H1 (cell line): Measurements from ENCODE around the gene RNASE4. TPM values are rescaled to one million over a fixed set of nuclear protein-coding genes. Genes with fewer than 3 reads are reported as not detected.
A peak's percentile ranks its signal among the peaks of the same experiment; 100 is the strongest.

ENCODE experiments used
- CTCF ChIA-PET: fragments of 300-600 bp; sonication (Branson Sonifier 250); formaldehyde crosslinking; loops from one replicate; lab custom pipeline; 2021; ENCODE audit not compliant: partially characterized antibody; lab: Charles Lee
- POLR2A ChIA-PET: fragments of 300-600 bp; sonication (Branson Sonifier 250); formaldehyde crosslinking; loops from one replicate; lab custom pipeline; 2021; ENCODE audit warnings: inconsistent platforms; ENCODE audit not compliant: partially characterized antibody; lab: Charles Lee
- DNase-seq, 2 experiments: peaks; one replicate each; pipeline versions ENCODE4 v3.0.0 to v3.0.0-alpha.2; 2010 to 2022; ENCODE audit warnings: low spot score in 2 of 2, low read depth in 1 of 2, mixed read lengths in 1 of 2
- FAIRE-seq: peaks from 2 replicates; lab custom pipeline; 2011; peaks lifted over from hg19 to GRCh38; lab: Jason Lieb, UNC
- H2AFZ ChIP-seq: 2 replicates; pipeline ENCODE4 v1.8.1; 2012; ENCODE audit warnings: low read length, inconsistent platforms
- H2AK5ac ChIP-seq: 2 replicates; pipeline ENCODE4 v1.6.1; 2013; ENCODE audit warnings: low read depth, low read length
- H2BK120ac ChIP-seq: replicated peaks from 2 replicates; pipeline ENCODE3; 2013; ENCODE audit warnings: low read depth, low read length, inconsistent platforms
- H2BK12ac ChIP-seq: 2 replicates; pipeline ENCODE4 v1.6.1; 2013; ENCODE audit warnings: low read depth, low read length
- H2BK15ac ChIP-seq: 2 replicates; pipeline ENCODE4 v1.6.1; 2013; ENCODE audit warnings: low read length
- H2BK20ac ChIP-seq: 2 replicates; pipeline ENCODE4 v1.6.1; 2013; ENCODE audit warnings: low read length
- H2BK5ac ChIP-seq: 2 replicates; pipeline ENCODE4 v1.6.1; 2013; ENCODE audit warnings: low read depth, low read length
- H3K14ac ChIP-seq: 2 replicates; pipeline ENCODE4 v1.6.1; 2013; ENCODE audit warnings: inconsistent platforms; ENCODE audit not compliant: insufficient read length
- H3K18ac ChIP-seq: 2 replicates; pipeline ENCODE4 v1.6.1; 2013; ENCODE audit warnings: low read length; ENCODE audit errors: extremely low read depth
- H3K23ac ChIP-seq: 2 replicates; pipeline ENCODE4 v1.6.1; 2013; ENCODE audit warnings: inconsistent platforms; ENCODE audit not compliant: insufficient read length
- H3K23me2 ChIP-seq: 2 replicates; pipeline ENCODE4 v1.6.1; 2013; ENCODE audit warnings: low read depth, low read length
- H3K27ac ChIP-seq: 2 replicates; pipeline ENCODE4 v1.6.1; 2011; ENCODE audit warnings: low read depth, low read length, inconsistent platforms
- H3K27me3 ChIP-seq, 4 experiments: replicated peaks in 1 of 4; 1 replicate in 1 of 4; 2 replicates in 3 of 4; pipeline versions ENCODE4 v1.6.1 to v1.8.1; 2011 to 2013; ENCODE audit warnings: low read length in 3 of 4, mild to moderate bottlenecking in 3 of 4, inconsistent platforms in 2 of 4, mixed read lengths in 2 of 4, moderate library complexity in 1 of 4; ENCODE audit not compliant: control insufficient read depth in 3 of 4, insufficient read depth in 3 of 4; ENCODE audit errors: extremely low read depth in 1 of 4
- H3K36me3 ChIP-seq, 4 experiments: 2 replicates each; pipeline versions ENCODE4 v1.6.1 to v1.8.1; 2011 to 2013; ENCODE audit warnings: mild to moderate bottlenecking in 4 of 4, low read length in 3 of 4, moderate library complexity in 2 of 4, control low read depth in 1 of 4, inconsistent platforms in 1 of 4; ENCODE audit not compliant: insufficient read depth in 4 of 4, control insufficient read depth in 2 of 4
- H3K4ac ChIP-seq: replicated peaks from 2 replicates; pipeline ENCODE3; 2013; ENCODE audit warnings: low read length, low read depth, mixed read lengths, inconsistent platforms; ENCODE audit not compliant: insufficient read length
- H3K4me1 ChIP-seq, 4 experiments: replicated peaks in 1 of 4; 1 replicate in 1 of 4; 2 replicates in 3 of 4; pipeline versions ENCODE4 v1.6.1 to v1.8.1; 2011 to 2013; ENCODE audit warnings: low read length in 3 of 4, inconsistent platforms in 2 of 4, mixed read lengths in 1 of 4; ENCODE audit not compliant: insufficient read depth in 4 of 4, control insufficient read depth in 3 of 4
- H3K4me2 ChIP-seq, 2 experiments: 2 replicates each; pipeline versions ENCODE4 v1.6.1 to v1.8.1; 2011 to 2013; ENCODE audit warnings: low read depth in 2 of 2, low read length in 2 of 2, control low read depth in 1 of 2, inconsistent platforms in 1 of 2, mild to moderate bottlenecking in 1 of 2; ENCODE audit not compliant: insufficient read depth in 1 of 2
- H3K4me3 ChIP-seq, 4 experiments: fragments of 200-600, 300-600 bp in 1 of 4; sonication (generic), shearing (Covaris generic), sonication (Bioruptor Twin) in 1 of 4; 2 replicates each; pipeline versions ENCODE4 v1.5.1 to v1.8.1; 2011 to 2016; ENCODE audit warnings: low read length in 4 of 4, low read depth in 3 of 4, control low read depth in 2 of 4, inconsistent platforms in 2 of 4, mild to moderate bottlenecking in 2 of 4, mixed read lengths in 1 of 4, moderate library complexity in 1 of 4; ENCODE audit not compliant: insufficient read depth in 2 of 4; ENCODE audit errors: extremely low read depth in 1 of 4
- H3K56ac ChIP-seq: replicated peaks from 2 replicates; pipeline ENCODE3; 2013; ENCODE audit warnings: low read depth, mild to moderate bottlenecking, mixed read lengths, low read length, inconsistent platforms; ENCODE audit not compliant: insufficient read length
- H3K79me1 ChIP-seq: 2 replicates; pipeline ENCODE4 v1.6.1; 2013; ENCODE audit warnings: low read depth, low read length, control low read depth
- H3K79me2 ChIP-seq, 2 experiments: 2 replicates each; pipeline versions ENCODE4 v1.6.1 to v1.8.1; 2012 to 2013; ENCODE audit warnings: low read length in 2 of 2, mild to moderate bottlenecking in 2 of 2, inconsistent platforms in 1 of 2; ENCODE audit not compliant: insufficient read depth in 2 of 2, control insufficient read depth in 1 of 2
- H3K9ac ChIP-seq, 4 experiments: replicated peaks in 1 of 4; 1 replicate in 1 of 4; 2 replicates in 3 of 4; pipeline versions ENCODE4 v1.6.1 to v1.8.1; 2011 to 2013; ENCODE audit warnings: low read depth in 3 of 4, low read length in 3 of 4, control low read depth in 2 of 4, mild to moderate bottlenecking in 2 of 4, moderate library complexity in 2 of 4, inconsistent platforms in 1 of 4; ENCODE audit errors: extremely low read depth in 1 of 4
- H3K9me3 ChIP-seq, 2 experiments: 2 replicates each; pipeline versions ENCODE4 v1.6.1 to v1.8.1; 2012 to 2013; ENCODE audit warnings: mild to moderate bottlenecking in 2 of 2, moderate library complexity in 2 of 2, control low read depth in 1 of 2, inconsistent platforms in 1 of 2, low read depth in 1 of 2, low read length in 1 of 2, mixed read lengths in 1 of 2; ENCODE audit not compliant: insufficient read depth in 2 of 2
- H4K20me1 ChIP-seq, 2 experiments: replicated peaks in 1 of 2; 2 replicates each; pipeline versions ENCODE3 to v1.8.1; 2011 to 2013; ENCODE audit warnings: inconsistent platforms in 2 of 2, low read length in 2 of 2, mild to moderate bottlenecking in 1 of 2; ENCODE audit not compliant: insufficient read depth in 2 of 2, control insufficient read depth in 1 of 2
- H4K5ac ChIP-seq: 2 replicates; pipeline ENCODE4 v1.6.1; 2013; ENCODE audit warnings: low read length, low read depth, mixed read lengths, inconsistent platforms; ENCODE audit not compliant: insufficient read length
- H4K8ac ChIP-seq: 2 replicates; pipeline ENCODE4 v1.8.0; 2013; ENCODE audit warnings: mild to moderate bottlenecking, moderate library complexity, low read length, inconsistent platforms; ENCODE audit not compliant: insufficient read depth; ENCODE audit errors: extremely low read depth
- H4K91ac ChIP-seq: replicated peaks from 2 replicates; pipeline ENCODE3; 2013; ENCODE audit warnings: low read length, mixed read lengths, inconsistent platforms; ENCODE audit not compliant: insufficient read length
- CEBPB ChIP-seq: IDR thresholded peaks from 2 replicates; pipeline ENCODE4 v1.6.1; 2012; ENCODE audit warnings: low read depth, low read length
- CHD1 ChIP-seq: IDR thresholded peaks from 2 replicates; pipeline ENCODE4 v1.6.1; 2012; ENCODE audit warnings: low read depth, low read length, improper control_type of control experiment
- CTBP2 ChIP-seq: IDR thresholded peaks from 2 replicates; pipeline ENCODE4 v1.7.0; 2011; ENCODE audit warnings: borderline replicate concordance, mild to moderate bottlenecking, moderate library complexity, mixed read lengths, low read length; ENCODE audit not compliant: insufficient read depth, insufficient read length
- EP300 ChIP-seq, 2 experiments: IDR thresholded peaks; 1 replicate in 1 of 2; 2 replicates in 1 of 2; pipeline ENCODE4 v1.6.1; 2011 to 2012; ENCODE audit warnings: low read depth in 2 of 2, low read length in 2 of 2, mild to moderate bottlenecking in 2 of 2, borderline replicate concordance in 1 of 2, inconsistent platforms in 1 of 2, moderate library complexity in 1 of 2
- GABPA ChIP-seq: IDR thresholded peaks from 2 replicates; pipeline ENCODE4 v1.6.1; 2011; ENCODE audit warnings: mild to moderate bottlenecking, low read length, moderate library complexity, borderline replicate concordance; ENCODE audit not compliant: insufficient read depth
- HDAC2 ChIP-seq, 2 experiments: fragments of 300-600 bp in 1 of 2; sonication (generic) in 1 of 2; IDR thresholded peaks; 2 replicates each; pipeline ENCODE4 v1.6.1; 2011 to 2012; ENCODE audit warnings: low read depth in 2 of 2, low read length in 2 of 2, mild to moderate bottlenecking in 2 of 2, moderate library complexity in 2 of 2, borderline replicate concordance in 1 of 2, inconsistent platforms in 1 of 2
- JUN ChIP-seq: IDR thresholded peaks from 2 replicates; pipeline ENCODE4 v1.6.1; 2011; ENCODE audit warnings: low read depth, mild to moderate bottlenecking, improper control_type of control experiment, low read length
- JUND ChIP-seq: IDR thresholded peaks from 2 replicates; pipeline ENCODE4 v1.6.1; 2011; ENCODE audit warnings: mild to moderate bottlenecking, improper control_type of control experiment, low read length
- MAFK ChIP-seq: IDR thresholded peaks from 2 replicates; pipeline ENCODE4 v1.6.1; 2012; ENCODE audit warnings: low read depth, mild to moderate bottlenecking, improper control_type of control experiment, low read length
- PHF8 ChIP-seq: fragments of 200-600 bp; sonication (generic); conservative IDR thresholded peaks from 2 replicates; pipeline ENCODE4 v1.7.1; 2012; ENCODE audit warnings: low read depth, mild to moderate bottlenecking, inconsistent platforms, low read length, moderate library complexity
- SP1 ChIP-seq: IDR thresholded peaks from 2 replicates; pipeline ENCODE4 v1.6.1; 2011; ENCODE audit warnings: low read depth, low read length
- SUZ12 ChIP-seq: fragments of 200-600 bp; sonication (generic); IDR thresholded peaks from 2 replicates; pipeline ENCODE4 v1.6.1; 2012; ENCODE audit warnings: mild to moderate bottlenecking, inconsistent platforms, low read length, moderate library complexity, mixed read lengths
- TBP ChIP-seq: IDR thresholded peaks from 2 replicates; pipeline ENCODE4 v1.6.1; 2011; ENCODE audit warnings: low read depth, low read length, improper control_type of control experiment
- YY1 ChIP-seq: IDR thresholded peaks from 2 replicates; pipeline ENCODE4 v1.6.1; 2011; ENCODE audit warnings: low read depth, mild to moderate bottlenecking, low read length
- WGBS, 2 experiments: shearing (Covaris generic) in 1 of 2; methylation state at CpG; one replicate each; pipeline versions ENCODE4 v1.1.6 to v1.1.7; 2013 to 2015; ENCODE audit warnings: low lambda C conversion rate in 2 of 2, mixed read lengths in 2 of 2, inconsistent platforms in 1 of 2, low coverage in 1 of 2, missing lambda C conversion rate in 1 of 2; ENCODE audit not compliant: insufficient replicate concordance in 2 of 2, insufficient coverage in 1 of 2, insufficient read length in 1 of 2; ENCODE audit errors: extremely low coverage in 1 of 2, missing lambda C conversion rate in 1 of 2; 5-methylcytosine and 5-hydroxymethylcytosine counted together
- polyA plus RNA-seq, 7 experiments: library from polyadenylated mRNA; depleted of rRNA in 3 of 7; stranded (reverse) in 5 of 7; unstranded in 2 of 7; fragments of >200 nt in 5 of 7; fragments of 200-250 nt in 2 of 7; gene quantifications; 1 replicate in 5 of 7; 2 replicates in 1 of 7; 4 replicates in 1 of 7; pipeline versions ENCODE4 v1.2.1 to v1.2.3, GENCODE V29; 2011 to 2013; ENCODE audit warnings: missing spikeins in 2 of 7, mixed read lengths in 2 of 7
- total RNA-seq: library from RNA; stranded (reverse); fragmentation: NEBNext Ultra II Directional; extraction: Animal tissue kit (Norgen Biotek cat#: 25700); gene quantifications from 2 replicates; pipeline ENCODE4 v1.2.1, GENCODE V29; 2021

RNASE4 gene
- total and polyA plus RNA-seq, 2 of the 8 experiments (the other 6 are each of a cell fraction or from before 2014, with no cell fraction given) = 0.61 to 3.5 TPM

DNA sequence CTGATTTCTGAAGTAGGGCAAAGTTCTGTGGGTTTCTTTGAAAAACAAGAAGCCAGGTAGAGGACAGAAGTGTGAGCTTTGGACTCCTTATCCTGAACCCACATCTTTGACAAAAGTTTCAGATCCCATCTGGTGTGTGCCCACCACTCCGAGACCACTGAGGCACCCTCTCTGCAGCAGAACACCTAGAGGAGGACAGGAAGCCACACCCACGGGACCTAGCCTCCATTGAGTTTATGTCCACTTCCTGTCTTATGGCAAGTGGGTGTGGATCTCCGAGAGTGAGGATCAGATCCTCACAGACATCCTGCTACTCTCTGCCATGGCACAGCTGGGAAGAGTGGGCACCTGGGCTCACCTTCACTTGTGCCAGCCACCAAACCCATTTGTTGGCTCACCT lies 26.1 kb upstream of the RNASE4 start:
- Histone ChIP-seq H4K8ac (no peak overlapping the region; the same call in 1 of the 2 replicates), H3K9me3 (no peaks in the 10 kb centered on the region), H3K27ac (no peak overlapping the region), H3K79me2 (no peaks in the 10 kb centered on the region), H2BK20ac (no peak overlapping the region), H2BK15ac (no peak overlapping the region), H3K14ac (no peak overlapping the region), H3K56ac (no peak overlapping the region), H3K23me2 (peaks cover 5% of the 10 kb centered on the region), H3K18ac (no peak overlapping the region), H2AFZ (0 out of 2 replicates have a peak overlapping the region, but pooled peaks have one; percentile 27), H4K5ac (no peak overlapping the region), H3K4me1 (peaks cover 0 to 5% (median 1%) of the 10 kb centered on the region in 4 experiments; a peak in 2 of 7 replicates), H3K4ac (no peak overlapping the region), H4K20me1 (no peaks in the 10 kb centered on the region), H4K91ac (no peak overlapping the region), H3K4me3 (peak overlapping the region; percentile 29 to 61 (median 44); a peak in 5 of 8 replicates), H2AK5ac (no peak overlapping the region), H3K9ac (no peak overlapping the region), H3K27me3 (peaks cover 3 to 18% (median 12%) of the 10 kb centered on the region in 4 experiments; a peak in 6 of 7 replicates), H2BK12ac (no peak overlapping the region), H2BK5ac (no peak overlapping the region), H3K36me3 (no peaks in the 10 kb centered on the region), H3K4me2 (peak overlapping the region; percentile 26 to 63; a peak in 3 of 4 replicates), H3K23ac (no peak overlapping the region), H3K79me1 (no peaks in the 10 kb centered on the region), H2BK120ac (no peak overlapping the region)
- CTCF ChIA-PET = interaction anchor here (0.6 to 11.5 kb wide), 20 partner anchors 10 to 313 kb away, joined by 3 to 282 read pairs (median 6); partner anchors contain the start of genes ANG and RNASE4
- POLR2A ChIA-PET = interaction anchor here (0.6 to 3.5 kb wide), 9 partner anchors 15 to 546 kb away, joined by 3 to 17 read pairs (median 4); partner anchors contain the start of genes APEX1, PARP2 and RNASE4
- DNase-seq = no peak
- no peak for FAIRE-seq
- WGBS, 2 experiments = 96% methylated on average over 3 of the region's 3 CpGs; no CpG with 5 or more reads in 1 of the 2 experiments
- TF ChIP-seq CEBPB = no peak
- TF ChIP-seq MAFK = no peak
- TF ChIP-seq EP300 (IDR thresholded peaks at IDR 0.05; ENCODE audit: borderline replicate concordance in 1 of 2, low read depth in 2 of 2, low read length in 2 of 2) = no peak
- no peak for TF ChIP-seq PHF8
- no peak for TF ChIP-seq CHD1
- no peak for TF ChIP-seq JUND
- TF ChIP-seq GABPA = no peak
- no peak for TF ChIP-seq JUN
- TF ChIP-seq HDAC2 (IDR thresholded peaks at IDR 0.05; ENCODE audit: borderline replicate concordance in 1 of 2, low read depth in 2 of 2, low read length in 2 of 2) = no peak
- TF ChIP-seq YY1 = no peak
- TF ChIP-seq SP1 = no peak
- no peak for TF ChIP-seq CTBP2
- no peak for TF ChIP-seq TBP
- no peak for TF ChIP-seq SUZ12
